Hepatic stellate cell (primary cell): Measurements from ENCODE around the gene COBL.

ENCODE experiments used
- DNase-seq: peaks from one replicate; pipeline ENCODE4 v3.0.0; 2011; ENCODE audit warnings: low spot score

The COBL gene

DNA sequence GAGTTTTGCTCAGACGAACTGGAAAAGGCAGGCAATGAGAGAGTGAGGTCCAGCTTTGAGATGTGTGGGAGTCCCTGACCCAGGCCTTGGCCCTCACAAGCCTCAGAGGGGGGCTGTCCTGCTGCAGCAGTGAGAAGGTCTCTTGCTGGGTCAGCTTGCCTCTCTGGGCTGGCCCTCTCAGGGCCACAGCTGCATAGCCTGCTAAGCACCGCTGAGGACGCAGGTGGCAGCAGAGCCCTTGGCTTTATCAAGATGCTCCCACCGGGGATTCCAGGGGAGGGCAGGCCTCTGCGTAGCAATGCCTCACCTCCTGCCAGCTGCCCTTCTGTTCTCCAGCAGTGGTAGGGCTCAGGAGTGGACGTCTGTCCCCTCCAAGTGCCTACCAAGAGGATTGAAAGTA is 128.7 kb downstream of the COBL start:
- no peak for DNase-seq

DNA sequence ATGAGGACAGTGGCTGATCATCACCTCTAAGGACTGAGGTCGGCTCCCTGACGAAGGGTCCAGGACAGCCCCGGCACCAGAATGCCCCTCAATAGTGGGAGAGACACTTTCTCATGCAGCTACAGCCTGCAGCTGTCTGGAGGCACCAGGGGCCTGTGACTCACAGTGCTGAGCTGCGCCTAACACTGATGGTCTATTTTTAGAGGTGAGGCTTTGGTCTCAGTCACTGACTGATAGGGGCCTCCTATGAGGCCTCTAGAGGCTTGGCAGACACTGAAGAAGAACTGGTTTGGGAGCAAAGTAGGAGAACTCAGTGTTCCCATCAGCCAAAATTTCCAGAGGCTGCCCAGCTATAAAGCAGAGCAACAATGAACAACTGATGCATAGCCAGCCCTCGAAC is 130.1 kb downstream of the COBL start:
- no peak for DNase-seq

DNA sequence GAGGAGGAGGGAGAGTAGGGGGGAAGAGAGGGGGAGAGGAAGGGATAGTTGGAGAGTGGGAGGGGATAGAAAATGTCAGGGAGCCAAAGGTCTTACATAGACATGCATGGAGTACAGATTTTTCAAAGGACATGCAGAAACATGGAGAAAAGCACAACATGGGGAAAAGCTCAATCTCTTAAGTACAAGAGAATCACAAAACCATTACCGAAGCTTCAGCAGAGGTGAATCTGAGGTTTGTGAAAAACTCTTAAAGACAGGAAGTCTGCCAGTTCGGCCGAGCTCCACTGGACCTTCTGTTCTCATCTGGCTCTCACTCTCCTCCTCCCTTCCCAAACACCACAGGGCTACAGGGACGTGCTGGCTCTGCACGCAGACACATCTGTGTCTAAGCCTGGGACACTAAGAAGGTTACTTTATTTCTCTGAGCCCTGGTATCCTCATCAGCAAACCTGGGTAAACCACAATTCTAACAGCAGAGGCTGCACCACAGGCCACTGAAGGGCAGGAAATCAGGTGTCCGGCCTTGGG is 133.9 kb downstream of the COBL start:
- no peak for DNase-seq

DNA sequence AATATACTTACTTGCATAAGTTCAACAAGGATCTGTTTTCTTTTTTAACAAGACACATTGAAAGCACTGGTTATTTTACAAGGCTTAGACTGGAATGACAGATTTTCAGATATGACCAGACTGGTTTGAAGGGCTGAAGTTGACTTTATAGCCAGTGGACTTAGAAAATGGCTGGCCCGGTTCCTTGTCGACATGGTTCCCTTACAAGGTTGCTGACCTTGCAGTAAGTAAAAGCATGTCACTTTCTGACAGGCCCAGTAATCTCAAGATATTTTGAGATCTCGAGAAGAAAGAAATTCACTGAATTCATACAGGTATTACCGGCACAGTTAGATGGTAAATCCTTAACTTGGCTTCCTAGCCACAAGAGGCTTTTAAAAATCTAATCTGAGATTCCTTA is 136.5 kb downstream of the COBL start:
- no peak for DNase-seq

DNA sequence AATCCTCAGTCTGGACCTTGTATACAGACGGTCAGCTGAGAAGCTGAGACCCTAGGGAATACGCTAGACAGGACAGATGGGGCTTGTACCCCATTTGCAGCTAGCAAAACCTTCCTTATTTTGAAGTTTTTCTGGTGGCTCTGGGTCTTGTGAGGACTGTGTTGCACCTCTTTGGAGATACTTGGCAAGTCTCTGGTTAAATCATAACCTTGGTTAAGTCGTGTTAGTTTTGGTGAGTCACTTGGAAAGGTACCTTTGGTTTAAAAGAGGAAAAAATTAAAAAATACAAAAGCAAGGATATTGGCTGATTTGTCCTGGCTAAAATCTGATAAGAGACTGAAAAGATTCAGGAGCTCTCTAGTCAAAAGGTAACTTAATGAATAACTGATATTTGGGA is 140.6 kb downstream of the COBL start:
- DNase-seq, result no peak

DNA sequence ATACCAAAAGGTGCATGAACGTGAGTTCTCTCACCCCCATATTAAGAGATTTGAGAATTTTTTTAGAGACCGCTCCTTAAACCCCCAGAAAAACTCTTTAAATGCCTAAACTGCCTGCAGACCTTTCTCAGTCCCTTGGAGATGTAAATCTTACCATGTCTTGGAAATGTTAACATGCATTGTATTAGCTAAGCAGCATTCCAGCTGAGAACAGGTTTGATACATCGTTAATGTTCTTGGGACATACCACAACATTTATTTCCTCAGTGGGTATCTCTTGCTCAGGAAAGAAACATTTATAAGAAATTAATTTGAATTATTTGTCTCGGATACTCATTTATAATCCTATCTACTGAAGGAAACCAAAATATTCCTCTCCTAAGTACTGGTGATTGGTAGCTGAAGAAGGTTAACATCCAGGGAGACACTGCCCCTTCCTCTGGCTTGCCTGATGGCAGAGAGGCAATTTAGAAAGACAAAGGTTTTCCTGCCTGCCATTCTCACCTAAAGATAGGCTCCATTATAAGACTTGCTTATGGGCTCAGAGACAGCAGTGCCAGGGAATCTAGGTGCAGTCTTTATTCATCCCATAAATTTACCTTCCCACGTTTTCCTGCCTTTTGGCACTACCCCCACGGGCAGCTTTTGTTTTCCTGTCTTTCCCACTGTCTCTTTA is 141.2 kb downstream of the COBL start:
- no peak for DNase-seq

DNA sequence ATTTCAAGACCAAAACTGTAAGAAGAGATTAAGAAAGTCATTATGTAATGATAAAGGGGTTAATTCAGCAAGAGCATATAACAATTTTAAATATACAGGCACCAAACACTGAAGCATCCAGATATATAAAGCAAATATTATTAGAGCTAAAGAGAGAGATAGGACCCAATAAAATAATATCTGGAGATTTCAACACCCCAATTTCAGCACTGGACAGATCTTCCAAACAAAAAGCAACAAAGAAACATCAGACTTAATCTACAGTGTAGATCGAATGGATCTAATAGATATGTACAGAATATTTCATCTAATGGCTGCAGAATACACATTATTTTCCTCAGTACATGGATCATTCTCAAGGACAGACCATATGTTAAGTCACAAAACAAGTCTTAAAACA is 151.3 kb downstream of the COBL start:
- DNase-seq, result no peak

DNA sequence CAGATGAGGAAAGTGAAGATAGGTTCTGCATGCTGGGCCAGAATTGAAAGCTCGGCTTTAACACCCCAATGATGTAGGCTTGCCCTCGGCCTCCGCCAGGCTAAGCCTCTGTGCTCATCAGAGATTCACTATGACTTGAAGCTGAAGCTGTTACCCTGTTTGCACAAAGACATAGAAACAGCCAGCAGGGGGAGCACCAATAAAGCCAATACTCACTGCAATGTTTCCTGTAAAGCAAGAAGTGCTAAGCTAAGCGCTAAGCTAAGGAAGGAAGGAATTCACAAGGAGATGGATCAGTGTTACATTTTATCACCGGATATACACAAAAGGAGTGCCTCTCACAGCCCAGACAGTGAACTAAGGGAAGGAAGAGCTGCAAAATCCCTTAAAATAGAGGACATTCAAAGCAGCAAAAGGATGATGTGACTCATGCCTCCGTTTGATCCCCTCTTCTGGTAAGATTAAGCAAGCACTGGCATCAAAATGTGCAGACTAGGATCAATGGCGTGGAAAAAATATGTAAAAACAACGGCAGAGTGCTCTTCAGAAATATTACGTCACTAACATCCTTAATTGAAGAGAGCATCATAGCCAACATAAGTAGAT is 153.8 kb downstream of the COBL start:
- peak; percentile 26 for DNase-seq

DNA sequence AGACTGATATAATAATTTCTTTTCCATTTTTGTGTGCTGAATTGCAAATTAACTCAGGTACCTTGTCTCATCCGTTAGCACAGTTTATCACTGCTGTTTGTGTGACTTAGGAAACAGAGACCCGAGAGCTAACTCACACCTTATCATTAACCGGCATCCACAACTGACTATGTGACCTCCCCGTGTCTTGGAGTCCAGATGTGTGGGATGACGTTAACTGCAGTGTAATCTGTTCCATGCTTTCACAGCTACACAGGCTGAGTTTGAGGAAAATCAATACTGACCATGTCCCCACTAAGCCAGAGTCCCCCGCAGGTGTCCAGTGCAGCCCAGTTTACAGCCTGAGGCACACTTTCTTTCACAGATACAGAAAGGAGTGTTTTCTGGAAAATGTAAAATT is 154.7 kb downstream of the COBL start:
- no peak for DNase-seq

DNA sequence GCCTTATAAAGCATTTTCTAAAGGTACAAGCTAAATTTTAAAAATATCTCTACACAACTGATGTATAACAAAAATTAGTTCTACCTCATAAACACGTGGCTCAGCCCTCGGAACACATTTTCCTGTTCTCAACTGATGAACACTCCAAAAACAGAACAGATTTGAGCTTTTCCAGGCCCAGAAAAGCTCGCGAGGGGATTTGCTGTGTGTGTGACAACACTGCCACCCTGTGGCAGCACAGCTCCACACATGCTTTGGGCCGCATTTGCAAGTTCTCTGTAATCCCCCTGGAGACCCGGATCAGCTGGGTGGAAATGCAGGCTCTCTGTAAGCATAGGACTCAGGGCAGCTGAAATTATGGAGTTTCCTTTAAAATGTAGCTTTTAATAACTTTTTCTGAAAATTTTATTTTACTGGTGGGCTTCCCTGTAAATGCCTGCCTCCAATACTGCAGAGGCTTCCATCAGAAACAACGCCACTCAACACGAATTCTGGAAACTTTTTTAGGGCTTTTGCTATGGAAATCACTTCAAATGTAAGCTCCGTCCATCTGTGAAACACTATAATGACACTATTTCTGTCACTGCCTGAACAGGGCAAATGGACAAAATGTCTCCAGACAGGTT is 155.5 kb downstream of the COBL start:
- DNase-seq, result peak; percentile 54

DNA sequence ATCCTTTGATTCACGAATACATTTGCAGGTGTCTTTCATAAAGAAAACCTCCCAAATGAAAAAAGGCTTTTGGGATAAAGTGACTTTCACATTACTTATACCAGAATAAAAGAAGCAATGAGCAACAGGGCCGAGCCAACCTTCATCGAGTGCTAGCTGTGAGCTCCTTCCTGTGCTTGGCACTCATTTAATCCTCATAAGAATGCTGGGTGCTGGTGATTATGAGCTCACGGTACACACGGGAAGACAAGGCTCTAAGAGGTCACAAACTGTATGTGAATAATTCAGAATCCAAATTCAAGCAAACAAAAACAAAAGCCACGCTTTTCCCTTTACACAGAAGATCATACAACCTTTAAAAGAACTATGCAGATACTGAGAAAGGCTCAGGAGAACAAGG is 156.2 kb downstream of the COBL start:
- DNase-seq, result no peak

DNA sequence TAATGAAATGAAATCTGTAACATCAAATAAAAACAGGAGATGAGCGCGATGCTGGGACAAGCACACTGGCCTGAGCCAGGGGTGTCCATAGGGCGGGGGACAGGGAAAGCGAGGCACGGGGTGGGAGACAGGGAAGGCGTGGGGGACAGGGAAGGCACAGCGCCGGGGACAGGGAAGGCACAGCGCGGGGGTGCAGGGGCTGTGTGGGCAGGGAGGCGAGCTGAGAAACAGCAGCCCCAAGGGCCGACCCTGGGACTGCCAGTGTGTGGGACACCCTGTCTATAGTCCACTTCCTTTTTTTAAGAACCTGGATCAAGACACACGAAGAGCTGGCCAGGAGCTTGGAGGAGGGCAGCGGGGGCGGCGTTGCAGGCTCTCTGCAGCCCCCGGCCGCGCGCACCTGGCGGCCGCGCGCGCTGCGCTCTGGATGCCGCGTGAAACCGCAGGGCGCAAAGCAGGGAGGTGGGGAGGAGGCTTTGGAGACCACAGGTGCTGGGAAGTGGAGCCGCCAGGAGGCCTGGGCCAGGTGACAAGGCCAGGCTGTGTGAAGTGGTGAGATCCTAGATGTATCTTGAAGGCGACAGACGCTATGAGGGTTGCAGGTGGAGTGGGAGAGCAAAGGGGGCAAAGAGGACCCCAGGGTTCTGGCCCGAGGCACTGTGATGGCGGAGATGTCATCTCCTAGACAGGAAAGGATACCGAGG is 157.7 kb downstream of the COBL start:
- no peak for DNase-seq

DNA sequence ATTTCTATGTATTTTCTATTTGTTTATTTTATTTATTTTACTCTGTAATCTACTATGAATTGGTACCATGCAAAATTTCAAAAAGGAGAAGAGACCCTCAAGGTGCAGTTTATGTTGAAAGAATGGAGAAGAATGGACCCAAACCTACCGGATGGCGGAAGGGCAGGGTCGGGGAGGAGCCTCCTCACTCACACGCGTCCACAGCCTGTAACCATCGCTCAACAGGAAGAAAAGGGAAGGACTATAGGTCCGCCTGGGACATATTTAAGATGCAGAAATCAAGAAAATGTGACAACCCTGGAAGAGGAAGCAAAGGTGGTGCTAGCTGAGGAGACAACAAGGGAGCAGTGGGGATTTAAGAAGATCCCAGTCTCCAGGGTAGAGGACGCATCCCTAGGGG is 158.4 kb downstream of the COBL start:
- DNase-seq, result no peak

DNA sequence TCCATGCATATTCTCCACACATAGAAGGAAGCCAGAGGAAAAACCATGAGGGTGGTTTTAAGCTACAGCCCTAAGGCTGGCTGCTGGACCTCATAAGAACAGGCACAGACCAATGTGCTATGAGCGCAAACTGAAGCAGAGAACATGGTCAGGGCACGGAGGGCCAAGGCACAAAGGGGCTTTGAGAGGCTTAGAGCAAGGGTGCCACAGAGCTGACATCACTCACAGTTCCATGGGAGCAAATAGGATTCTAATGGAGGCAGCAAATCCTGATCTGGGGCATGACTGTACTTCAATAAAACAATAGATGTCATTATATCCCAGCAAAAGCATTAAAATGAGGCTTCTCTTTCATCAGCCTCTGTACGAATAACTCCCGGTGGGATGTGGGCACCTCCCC is 162.4 kb downstream of the COBL start:
- DNase-seq, result no peak

DNA sequence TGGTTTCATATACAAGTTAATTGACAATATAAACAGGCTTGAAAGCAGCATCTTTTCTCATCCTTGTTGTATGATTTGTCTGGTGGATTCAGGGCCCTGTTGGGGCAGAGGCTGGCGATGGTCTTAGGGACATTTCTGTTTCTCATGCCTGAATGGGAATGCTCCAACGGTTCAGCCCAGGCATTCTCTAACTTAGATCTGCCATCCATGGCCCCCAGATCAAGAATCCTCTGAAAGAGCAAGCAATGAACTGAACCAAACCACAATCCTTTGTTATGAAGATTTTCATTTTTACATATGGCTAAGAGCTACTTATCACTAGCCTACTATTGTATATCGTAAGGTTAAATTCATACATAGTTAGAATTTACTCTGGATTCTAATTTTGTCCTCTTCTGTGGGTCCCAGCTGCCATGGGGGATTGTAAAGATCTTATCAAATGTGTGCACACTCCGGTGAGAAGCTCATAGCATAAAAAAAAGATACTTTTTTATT is 163.9 kb downstream of the COBL start:
- no peak for DNase-seq

DNA sequence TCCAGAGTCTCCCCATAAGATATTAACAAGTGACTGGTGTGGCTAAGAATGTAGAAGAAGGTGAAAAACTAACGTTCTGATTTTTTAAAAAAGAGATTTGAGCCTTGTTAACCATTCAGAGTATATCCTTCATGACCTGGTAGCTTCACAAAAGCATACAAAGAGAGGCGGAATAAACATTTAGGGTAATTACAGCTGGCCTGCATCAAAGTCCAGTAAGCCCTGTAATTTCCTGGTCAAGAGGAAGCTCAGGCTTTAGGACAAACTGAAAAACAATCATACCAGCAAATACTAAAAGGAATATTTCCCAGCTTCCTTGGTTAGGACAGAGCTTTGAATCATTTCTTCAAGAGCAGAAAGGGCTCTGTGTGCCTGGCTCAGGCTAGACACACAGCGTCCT is 165.2 kb downstream of the COBL start:
- no peak for DNase-seq

DNA sequence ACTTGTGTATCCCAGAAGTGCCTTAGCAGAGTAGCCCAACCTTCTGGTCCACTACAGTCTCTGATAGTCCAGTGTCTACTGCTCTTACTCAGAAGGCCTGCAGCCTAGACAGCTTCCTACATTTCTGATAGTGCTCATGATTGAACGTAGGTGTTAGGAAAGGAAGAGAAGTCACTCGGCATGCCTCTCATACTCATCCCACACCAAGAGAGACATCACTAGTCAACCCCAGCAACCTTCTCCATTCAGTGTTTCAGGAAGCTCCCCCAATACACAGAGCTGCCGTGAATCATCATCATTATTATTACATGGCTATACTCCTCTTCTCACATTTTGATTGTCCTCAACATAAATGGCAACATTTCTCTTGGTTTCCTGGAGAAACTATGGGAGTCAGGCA is 166.4 kb downstream of the COBL start:
- no peak for DNase-seq

DNA sequence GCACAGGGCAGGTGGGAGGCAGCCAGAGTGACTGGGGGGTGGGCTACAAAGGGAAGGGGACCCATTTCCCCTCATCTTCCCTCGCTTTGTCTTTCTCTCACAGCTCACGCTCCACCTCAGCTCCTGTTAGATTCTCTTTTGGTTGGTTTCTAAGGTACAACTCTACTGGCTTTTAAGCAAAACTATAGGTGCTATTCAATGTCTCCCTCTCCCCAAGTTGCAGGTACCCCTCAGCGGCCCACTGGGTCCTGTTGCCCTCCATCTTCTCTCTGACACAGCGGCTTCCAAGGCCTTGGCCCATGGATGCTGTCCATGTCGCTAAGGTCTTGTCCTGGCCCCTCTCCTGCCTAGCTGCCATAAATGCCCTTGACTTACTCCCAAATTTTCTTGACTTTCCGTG is 168.4 kb downstream of the COBL start:
- DNase-seq, result no peak

DNA sequence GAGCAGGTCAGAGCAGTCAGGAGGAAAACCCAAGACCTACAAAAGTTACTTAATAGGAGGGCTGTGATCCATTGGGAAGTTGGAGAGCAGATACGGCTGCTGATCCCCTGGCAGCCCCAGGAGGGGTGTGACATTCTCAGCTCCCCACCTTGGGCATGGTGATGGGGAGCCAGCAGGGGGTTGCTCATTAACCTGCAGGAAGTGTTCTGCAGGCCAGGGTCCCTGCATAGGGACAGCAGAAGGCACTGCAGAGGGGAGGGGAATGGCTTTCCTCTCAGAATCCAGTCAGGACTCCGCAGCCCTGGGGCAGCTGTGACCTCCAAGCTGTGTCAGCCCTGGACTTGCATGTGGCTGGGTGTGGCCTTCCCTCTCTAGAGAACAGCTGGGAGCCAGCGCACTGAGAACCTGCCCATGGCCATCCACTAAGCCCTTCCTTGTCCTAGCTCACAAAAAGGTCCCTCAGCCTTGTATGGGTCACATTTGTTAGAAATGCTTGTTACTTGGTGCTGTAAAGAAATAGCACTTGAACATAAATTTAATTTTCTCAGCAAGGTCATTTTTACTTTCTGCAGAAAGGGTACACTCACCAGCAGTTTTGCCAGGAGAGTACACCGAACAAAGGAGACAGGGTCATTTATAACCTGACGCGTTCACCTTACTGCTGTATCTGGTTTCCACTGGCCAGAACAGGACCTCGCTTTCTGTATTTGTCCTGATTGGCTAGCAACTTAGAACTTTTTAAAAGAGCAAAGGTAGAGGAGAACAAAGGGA is 169.6 kb downstream of the COBL start:
- DNase-seq, result no peak

DNA sequence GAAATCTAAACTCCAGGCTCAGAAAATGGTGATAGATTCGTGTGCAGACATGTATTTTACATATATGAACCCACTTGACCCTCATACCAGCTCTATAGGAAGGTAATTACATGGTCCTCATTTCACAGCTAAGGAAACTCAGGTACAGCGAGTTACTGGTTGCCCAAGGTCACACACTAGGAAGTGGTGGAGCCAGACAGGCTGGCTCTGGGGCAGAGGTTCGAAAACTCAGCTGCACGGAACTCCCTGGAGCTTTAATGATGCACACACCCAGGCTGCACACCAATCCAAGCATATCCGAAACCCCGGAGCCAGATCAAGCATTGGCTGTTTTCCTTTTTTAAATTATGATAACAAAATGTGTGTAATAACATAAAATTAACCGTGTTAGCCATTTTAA is 172.4 kb downstream of the COBL start:
- DNase-seq, result no peak

DNA sequence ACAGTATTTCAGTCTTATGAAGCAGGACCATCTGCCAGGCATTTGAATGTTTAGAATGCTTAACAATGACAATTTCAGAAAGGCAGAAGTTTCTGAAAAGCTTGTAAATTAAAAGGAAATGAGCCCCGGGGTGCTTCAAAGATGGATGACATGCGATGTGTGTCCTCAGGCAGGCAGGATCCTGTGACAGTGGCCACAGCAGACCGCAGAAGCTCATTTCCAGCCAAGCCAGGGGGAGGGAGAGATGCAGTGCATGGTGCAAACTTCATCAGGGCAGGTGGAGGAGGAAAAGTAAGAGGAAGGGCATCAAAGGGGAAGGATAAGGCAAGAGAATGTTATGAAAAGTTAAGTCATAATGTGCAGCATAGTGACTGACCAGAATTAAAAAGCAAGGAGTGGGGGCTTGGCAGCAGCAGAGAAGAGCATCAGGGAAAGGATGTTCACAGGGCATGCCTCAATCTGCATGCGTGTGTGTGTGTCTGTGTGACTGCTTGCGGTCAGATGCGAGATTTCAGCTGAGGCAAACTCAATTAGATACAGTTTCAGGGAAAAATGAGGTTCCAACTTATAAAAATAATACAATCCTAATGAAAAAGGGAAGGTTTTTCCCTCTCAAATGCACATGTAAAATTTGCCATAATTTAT is 173.7 kb downstream of the COBL start:
- DNase-seq, result no peak
